ENCODE results near the gene ICAM3.
"Not testable (repeated sequence)": the region's sequence is repeated elsewhere in the genome, so short reads cannot be mapped to it uniquely, and the experiment has no call there.

ICAM3 gene

GRCh38 chr19:10339380-10339960 lies at the start of gene ICAM3:
Gene ICAM3 (minus strand): TSS chr19:10339624. CDS start chr19:10339614, 10 bp downstream.
- no peak for DNase-seq (ENCODE audit: low read depth)

GRCh38 chr19:10388957-10389356 lies 49.5 kb upstream of the ICAM3 start:
- DNase-seq (ENCODE audit: low read depth), result peak; percentile 80

DNA sequence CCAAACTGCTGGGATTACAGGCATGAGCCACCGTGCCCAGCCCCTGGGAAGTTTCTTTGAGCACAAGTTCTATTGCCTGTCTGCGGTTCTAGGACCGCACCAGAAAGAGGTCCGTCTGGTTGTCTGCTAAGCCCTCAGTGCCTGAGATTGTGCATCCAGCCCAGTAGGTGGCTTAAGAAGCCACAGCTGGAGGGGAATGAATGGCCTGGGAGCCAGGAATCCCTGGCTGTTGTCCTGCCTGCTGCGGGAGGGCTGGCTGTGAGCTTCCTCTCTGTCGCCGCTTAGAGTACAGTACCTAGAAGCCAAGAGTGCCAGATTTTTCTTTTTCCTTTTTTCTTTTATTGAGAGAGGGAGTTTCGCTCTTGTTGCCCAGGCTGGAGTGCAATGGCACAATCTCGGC lies 45.2 kb upstream of the ICAM3 start:
- no peak for DNase-seq (ENCODE audit: low read depth)

DNA sequence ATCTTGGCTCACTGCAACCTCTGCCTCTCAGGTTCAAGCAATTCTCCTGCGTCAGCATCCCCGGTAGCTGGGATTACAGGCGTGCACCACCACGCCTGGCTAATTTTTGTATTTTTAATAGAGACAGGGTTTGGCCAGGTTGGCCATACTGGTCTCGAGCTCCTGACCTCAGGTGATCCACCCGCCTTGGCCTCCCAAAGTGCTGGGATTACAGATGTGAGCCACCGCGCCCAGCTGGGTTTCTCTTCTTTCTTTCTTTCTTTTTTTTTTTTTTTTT lies 43.7 kb upstream of the ICAM3 start:
- DNase-seq (ENCODE audit: low read depth), result not testable (repeated sequence)

GRCh38 chr19:10380313-10381102 lies 41.1 kb upstream of the ICAM3 start, which contains the start of gene TYK2:
Gene TYK2 (minus strand): TSS chr19:10380572. CDS start chr19:10378406, 2,166 bp downstream.
- DNase-seq (ENCODE audit: low read depth), result peak; percentile 99

DNA sequence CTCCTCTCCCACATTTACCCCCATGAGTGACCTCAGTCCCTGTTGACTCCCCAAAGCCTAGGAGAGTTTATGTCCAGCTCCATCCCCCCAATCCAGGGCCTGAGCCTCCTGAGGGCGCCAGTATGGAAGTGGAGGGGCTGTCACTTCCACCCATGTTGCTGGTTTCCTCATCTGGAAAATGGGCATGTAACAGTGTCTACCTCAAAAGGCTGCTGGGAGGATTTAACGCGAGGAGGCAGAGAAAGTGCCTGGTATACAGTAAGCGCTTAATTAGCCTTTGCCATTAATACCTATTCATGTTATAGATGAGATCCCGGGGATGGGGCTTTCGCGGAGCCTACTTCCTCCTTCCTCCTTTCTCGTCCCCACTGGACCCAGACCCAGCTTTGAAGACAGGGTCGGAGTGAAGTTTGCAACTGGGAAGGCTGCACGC lies 40.5 kb upstream of the ICAM3 start:
- DNase-seq (ENCODE audit: low read depth), result peak; percentile 30

GRCh38 chr19:10378124-10378523 lies 38.7 kb upstream of the ICAM3 start:
- DNase-seq (ENCODE audit: low read depth), result no peak

GRCh38 chr19:10377140-10377640 lies 37.8 kb upstream of the ICAM3 start:
- not testable (repeated sequence) for DNase-seq (ENCODE audit: low read depth)

GRCh38 chr19:10374931-10375330 lies 35.5 kb upstream of the ICAM3 start:
- DNase-seq (ENCODE audit: low read depth), result no peak

DNA sequence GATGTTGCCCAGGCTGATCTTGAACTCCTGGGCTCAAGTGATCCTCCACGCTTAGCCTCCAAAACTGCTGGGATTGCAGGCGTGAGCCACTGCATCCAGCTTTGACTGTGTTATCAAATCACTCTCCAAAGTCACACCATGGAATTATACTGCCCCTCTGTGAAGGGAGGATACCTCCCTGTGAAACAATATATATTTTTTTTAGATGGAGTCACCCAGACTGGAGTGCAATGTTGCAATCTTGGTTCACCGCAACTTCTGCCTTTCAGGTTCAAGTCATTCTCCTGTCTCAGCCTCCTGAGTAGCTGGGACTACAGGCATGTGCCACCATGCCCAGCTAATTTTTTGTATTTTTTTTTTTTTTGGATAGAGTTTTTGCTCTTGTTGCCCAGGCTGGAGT lies 33.3 kb upstream of the ICAM3 start:
- DNase-seq (ENCODE audit: low read depth), result no peak

- DNase-seq (ENCODE audit: low read depth), result peak; percentile 36
Observed at GRCh38 chr19:10368101-10368803, 28.8 kb upstream of the ICAM3 start.

DNA sequence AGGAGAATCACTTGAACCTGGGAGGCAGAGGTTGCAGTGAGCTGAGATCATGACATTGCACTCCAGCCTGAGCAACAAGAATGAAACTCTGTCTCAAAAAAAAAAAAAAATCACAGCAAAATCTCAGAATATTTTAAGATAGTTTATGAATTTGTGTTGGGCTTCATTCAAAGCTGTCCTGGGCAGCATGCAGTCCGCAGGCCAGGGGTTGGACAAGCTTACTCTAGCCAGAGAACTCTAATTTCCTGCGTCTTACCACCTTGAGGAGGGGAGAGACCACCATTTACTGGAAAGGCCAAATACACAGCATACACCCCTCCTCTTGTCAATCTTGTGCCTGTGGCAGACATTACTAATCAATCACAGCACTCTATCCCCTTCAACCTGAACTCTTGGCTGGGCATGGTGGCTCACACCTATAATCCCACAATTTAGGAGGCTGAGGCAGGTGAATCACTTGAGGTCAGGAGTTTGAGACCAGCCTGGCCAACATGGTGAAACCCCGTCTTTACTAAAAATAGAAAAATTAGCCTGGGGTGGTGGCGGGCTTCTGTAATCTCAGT lies 27.6 kb upstream of the ICAM3 start:
- not testable (repeated sequence) for DNase-seq (ENCODE audit: low read depth)

DNA sequence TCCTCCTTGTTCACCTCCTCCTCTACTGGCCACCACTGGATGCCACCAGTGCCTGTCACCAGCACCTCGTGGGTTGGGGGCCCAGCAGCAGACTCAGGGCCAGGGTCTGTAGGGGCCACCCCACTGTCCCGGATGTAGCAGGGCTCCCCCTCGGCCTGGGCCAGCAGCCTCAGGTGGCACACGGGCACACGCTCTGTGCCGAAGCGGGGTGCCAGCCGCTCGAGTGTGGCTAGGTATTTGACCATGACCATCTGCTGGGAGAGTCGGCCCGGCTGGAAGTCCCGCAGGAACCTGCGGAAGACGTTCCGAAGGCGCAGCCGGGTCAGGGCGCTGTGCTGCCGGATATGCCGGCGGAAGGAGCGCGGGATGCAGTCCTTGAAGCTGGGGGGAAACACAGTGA lies 26.1 kb upstream of the ICAM3 start:
- no peak for DNase-seq (ENCODE audit: low read depth)

- DNase-seq (ENCODE audit: low read depth), result no peak
Observed at GRCh38 chr19:10364644-10365043, 25.2 kb upstream of the ICAM3 start.

DNA sequence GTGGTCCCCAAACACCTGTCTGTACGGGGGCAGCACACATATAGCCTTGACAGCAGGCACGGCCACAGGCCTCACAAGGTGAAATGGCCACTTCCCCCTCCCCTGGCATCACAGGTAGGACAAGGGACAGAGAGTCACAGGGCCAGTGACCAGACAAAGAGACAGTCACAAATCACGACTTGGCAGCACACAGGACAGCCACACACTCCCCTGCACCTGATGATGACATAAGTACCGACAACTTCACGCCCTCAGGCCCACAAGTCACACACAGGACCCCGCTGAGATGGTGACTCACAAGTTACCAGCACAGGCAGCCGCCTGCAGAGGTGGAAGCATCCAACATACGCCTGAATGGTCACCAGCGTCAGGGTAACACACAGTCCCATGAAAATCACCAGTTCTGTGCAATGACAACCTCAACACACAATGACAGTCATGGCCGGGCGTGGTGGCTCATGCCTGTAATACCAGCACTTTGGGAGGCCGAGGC lies 24.4 kb upstream of the ICAM3 start:
- peak; percentile 56 for DNase-seq (ENCODE audit: low read depth)

GRCh38 chr19:10362259-10362658 lies 22.8 kb upstream of the ICAM3 start:
- no peak for DNase-seq (ENCODE audit: low read depth)

DNA sequence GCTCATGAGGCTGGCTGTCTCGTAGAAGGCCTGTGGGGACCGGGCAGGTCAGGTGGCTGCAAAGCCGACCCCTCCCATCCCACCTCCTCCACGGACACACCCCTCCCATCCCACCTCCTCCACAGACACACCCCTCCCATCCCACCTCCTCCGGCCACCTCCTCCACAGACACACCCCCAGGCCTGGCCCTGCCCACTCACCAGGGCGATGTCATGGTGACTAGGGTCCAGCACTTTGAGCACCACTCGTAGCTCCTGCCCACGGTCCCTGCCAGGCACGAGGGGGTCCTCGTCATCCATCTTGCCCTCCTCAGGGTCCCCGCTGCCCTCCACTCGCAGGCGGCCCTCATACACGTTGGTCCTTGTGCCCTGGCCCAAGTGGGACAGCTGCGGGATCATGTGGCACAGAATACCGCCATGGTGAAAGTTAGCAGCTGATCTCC lies 22.2 kb upstream of the ICAM3 start:
- DNase-seq (ENCODE audit: low read depth), result no peak

- DNase-seq (ENCODE audit: low read depth), result no peak
Observed at GRCh38 chr19:10356431-10356830, 17.0 kb upstream of the ICAM3 start.

- peak; percentile 52 for DNase-seq (ENCODE audit: low read depth)
Observed at GRCh38 chr19:10353793-10354391, 14.5 kb upstream of the ICAM3 start.

- DNase-seq (ENCODE audit: low read depth), result no peak
Observed at GRCh38 chr19:10352764-10353671, 13.6 kb upstream of the ICAM3 start.

- DNase-seq (ENCODE audit: low read depth), result no peak
Observed at GRCh38 chr19:10346509-10346908, 7.1 kb upstream of the ICAM3 start.

Data from ELR (cell line).